Upper lobe of left lung (tissue), 6 donors: Measurements from ENCODE around the gene FANCM. TPM values are rescaled to one million over a fixed set of nuclear protein-coding genes. Genes with fewer than 3 reads are reported as not detected.

ENCODE experiments used
- ATAC-seq, 2 donors: fragments of 200-7000 bp; cut with Tn5 transposase; one replicate each; pipeline ENCODE4 v1.9.1; 2022; ENCODE audit warnings: mild to moderate bottlenecking in 2 of 2, moderate library complexity in 2 of 2; ENCODE audit not compliant: low FRiP score in 2 of 2
- DNase-seq, 2 donors: peaks; one replicate each; pipeline ENCODE4 v3.0.0-alpha.2; 2019 to 2020
- H3K27ac ChIP-seq, 4 donors: fragments of 200-600 bp; sonication (generic); one replicate each; pipeline ENCODE4 v1.5.1; 2016 to 2019
- H3K27me3 ChIP-seq, 4 donors: fragments of 200-600 bp; sonication (generic); one replicate each; pipeline ENCODE4 v1.5.1; 2017 to 2019
- H3K36me3 ChIP-seq, 4 donors: fragments of 200-600 bp; sonication (generic); one replicate each; pipeline ENCODE4 v1.5.1; 2016 to 2019
- H3K4me1 ChIP-seq, 4 donors: fragments of 200-600 bp; sonication (generic); one replicate each; pipeline ENCODE4 v1.5.1; 2018 to 2019
- H3K4me3 ChIP-seq, 4 donors: fragments of 200-600 bp; sonication (generic); one replicate each; pipeline ENCODE4 v1.5.1; 2017 to 2019; ENCODE audit warnings: mild to moderate bottlenecking in 2 of 4, moderate library complexity in 1 of 4
- H3K9me3 ChIP-seq, 4 donors: fragments of 200-600 bp; sonication (generic); one replicate each; pipeline ENCODE4 v1.5.1; 2018 to 2019
- CTCF ChIP-seq, 6 experiments: fragments of 450-650 bp in 4 of 6; fragments of 200-600 bp in 2 of 6; sonication (generic) in 2 of 6; IDR thresholded peaks; one replicate each; pipeline ENCODE4 v1.5.1; 2016 to 2019; ENCODE audit warnings: antibody characterized with exemption in 6 of 6
- EP300 ChIP-seq, 4 donors: sonication (generic); formaldehyde crosslinking; IDR thresholded peaks; one replicate each; pipeline ENCODE4 v1.5.1; 2017; ENCODE audit warnings: antibody characterized with exemption in 4 of 4, control low read depth in 2 of 4
- POLR2A ChIP-seq, 4 donors: fragments of 450-650 bp; IDR thresholded peaks; one replicate each; pipeline ENCODE4 v1.5.1; 2016 to 2017; ENCODE audit warnings: antibody characterized with exemption in 4 of 4, mild to moderate bottlenecking in 2 of 4
- POLR2AphosphoS5 ChIP-seq, 2 donors: sonication (generic); formaldehyde crosslinking; IDR thresholded peaks; one replicate each; pipeline ENCODE4 v1.5.1; 2017; ENCODE audit warnings: antibody characterized with exemption in 2 of 2
- WGBS, 2 donors: methylation state at CpG; one replicate each; pipeline ENCODE4 v1.1.5; 2017 to 2018; 5-methylcytosine and 5-hydroxymethylcytosine counted together
- total RNA-seq, 6 donors: library from RNA; depleted of rRNA in 4 of 6; stranded (reverse); fragments of >200 nt in 4 of 6; gene quantifications; one replicate each; pipeline versions ENCODE4 v1.1.0 to v1.2.1, GENCODE V29; 2016 to 2021
- donor health status: DM: no; HTN: no; CAD: no; lungs with moderate emphysema.
- donor health status: DM: no; HTN: yes; CAD: no; lungs with severe emphysema.

FANCM gene
- total RNA-seq, 6 donors from 2014 or later = 3.3 to 34.6 (median 4.6) TPM

GRCh38 chr14:45123271-45123670 is 12.5 kb upstream of the FANCM start:
- peaks cover 3 to 95% (median 33%) of the 10 kb centered on the region in 4 donors for H3K36me3 ChIP-seq
- WGBS, 2 donors = 96 to 97% methylated on average over 3 of the region's 3 CpGs
- H3K4me1 ChIP-seq = no peaks in the 10 kb centered on the region
- H3K9me3 ChIP-seq = no peaks in the 10 kb centered on the region
- H3K27me3 ChIP-seq = no peaks in the 10 kb centered on the region
- no peak overlapping the region for H3K27ac ChIP-seq
- TF ChIP-seq EP300 (IDR thresholded peaks at IDR 0.05) (no peak), CTCF (IDR thresholded peaks at IDR 0.05) (no peak), POLR2AphosphoS5 (IDR thresholded peaks at IDR 0.05) (no peak), POLR2A (IDR thresholded peaks at IDR 0.05) (no peak)
- ATAC-seq (no peak), DNase-seq (no peak)
- H3K4me3 ChIP-seq = no peak overlapping the region

GRCh38 chr14:45125754-45126153 is 10.0 kb upstream of the FANCM start:
- no peak for DNase-seq
- peaks cover under 1 to 79% (median 16%) of the 10 kb centered on the region in 4 donors for H3K36me3 ChIP-seq
- H3K9me3 ChIP-seq = no peaks in the 10 kb centered on the region
- H3K4me3 ChIP-seq = no peak overlapping the region
- WGBS, 2 donors = 97% methylated on average over 2 of the region's 2 CpGs
- ATAC-seq = no peak
- H3K27me3 ChIP-seq = no peaks in the 10 kb centered on the region
- H3K27ac ChIP-seq = no peak overlapping the region
- H3K4me1 ChIP-seq = no peaks in the 10 kb centered on the region
- TF ChIP-seq CTCF (IDR thresholded peaks at IDR 0.05) (no peak), POLR2AphosphoS5 (IDR thresholded peaks at IDR 0.05) (no peak), EP300 (IDR thresholded peaks at IDR 0.05) (no peak), POLR2A (IDR thresholded peaks at IDR 0.05) (no peak)

- ATAC-seq = no peak
- WGBS, 2 donors = 43 to 89% methylated on average over 1 of the region's 1 CpG
- H3K27me3 ChIP-seq = no peaks in the 10 kb centered on the region
- H3K4me3 ChIP-seq = no peak overlapping the region
- H3K9me3 ChIP-seq = no peaks in the 10 kb centered on the region
- TF ChIP-seq POLR2AphosphoS5 (IDR thresholded peaks at IDR 0.05) (no peak), CTCF (IDR thresholded peaks at IDR 0.05) (no peak), EP300 (IDR thresholded peaks at IDR 0.05) (no peak), POLR2A (IDR thresholded peaks at IDR 0.05) (no peak)
- no peak for DNase-seq
- H3K36me3 ChIP-seq = peaks cover 0 to 46% (median 6%) of the 10 kb centered on the region in 4 donors
- peaks cover 6 to 11% (median 9%) of the 10 kb centered on the region in 4 donors for H3K4me1 ChIP-seq
- no peak overlapping the region for H3K27ac ChIP-seq
Observed at GRCh38 chr14:45128963-45129629, 6.6 kb upstream of the FANCM start.

GRCh38 chr14:45133683-45134050 is 2.1 kb upstream of the FANCM start:
- peak overlapping the region; percentile 83 to 93 (median 88) for H3K27ac ChIP-seq
- peaks cover 0 to 5% (median 0%) of the 10 kb centered on the region in 4 donors for H3K36me3 ChIP-seq
- no peak for TF ChIP-seq EP300 (IDR thresholded peaks at IDR 0.05)
- no peak for TF ChIP-seq POLR2A (IDR thresholded peaks at IDR 0.05)
- TF ChIP-seq CTCF (IDR thresholded peaks at IDR 0.05) = no peak
- TF ChIP-seq POLR2AphosphoS5 (IDR thresholded peaks at IDR 0.05) = no peak
- H3K4me3 ChIP-seq = peak overlapping the region; percentile 61 to 71 (median 68)
- WGBS, 2 donors = 0 to 2% methylated on average over 9 of the region's 9 CpGs
- ATAC-seq = peak in 1 of 2 donors; percentile 5
- peaks cover 19 to 32% (median 25%) of the 10 kb centered on the region in 4 donors for H3K4me1 ChIP-seq
- H3K27me3 ChIP-seq = no peaks in the 10 kb centered on the region
- H3K9me3 ChIP-seq = no peaks in the 10 kb centered on the region
- DNase-seq = no peak
